Heart right ventricle (tissue), 16 donors: ENCODE results near the gene HTR6. TPM values are rescaled to one million over a fixed set of nuclear protein-coding genes. Genes with fewer than 3 reads are reported as not detected.
A peak's percentile ranks its signal among the peaks of the same experiment; 100 is the strongest.

Source experiments
- ATAC-seq, 8 donors: fragments of 200-7000 bp; cut with Tn5 transposase; one replicate each; pipeline ENCODE4 v1.9.1; 2020; ENCODE audit warnings: mild to moderate bottlenecking in 8 of 8, moderate library complexity in 8 of 8, moderate number of reproducible peaks in 1 of 8
- DNase-seq, 2 donors: peaks; one replicate each; pipeline ENCODE4 v3.0.0-alpha.2; 2020
- H3K27ac ChIP-seq, 10 donors: fragments of 200-600 bp; sonication (generic) in 2 of 10; one replicate each; pipeline versions ENCODE4 v1.5.0 to v1.8.0; 2020 to 2022; ENCODE audit warnings: mild to moderate bottlenecking in 3 of 10
- H3K27me3 ChIP-seq, 7 donors: fragments of 200-600 bp; one replicate each; pipeline ENCODE4 v1.8.0; 2021 to 2022; ENCODE audit warnings: mild to moderate bottlenecking in 2 of 7
- H3K36me3 ChIP-seq, 9 donors: fragments of 200-600 bp; sonication (generic) in 1 of 9; one replicate each; pipeline versions ENCODE4 v1.5.0 to v1.8.0; 2020 to 2022; ENCODE audit warnings: mild to moderate bottlenecking in 2 of 9
- H3K4me1 ChIP-seq, 9 donors: fragments of 200-600 bp; sonication (generic) in 1 of 9; one replicate each; pipeline versions ENCODE4 v1.5.0 to v1.8.0; 2020 to 2022; ENCODE audit warnings: mild to moderate bottlenecking in 4 of 9
- H3K4me3 ChIP-seq, 10 donors: fragments of 200-600 bp; sonication (generic) in 2 of 10; one replicate each; pipeline versions ENCODE4 v1.5.0 to v1.8.0; 2020 to 2022; ENCODE audit warnings: mild to moderate bottlenecking in 7 of 10, moderate library complexity in 2 of 10
- H3K9me3 ChIP-seq, 11 donors: fragments of 200-600 bp in 10 of 11; sonication (generic) in 2 of 11; one replicate each; pipeline versions ENCODE4 v1.5.0 to v1.8.0; 2013 to 2022; ENCODE audit warnings: mild to moderate bottlenecking in 2 of 11, control low read depth in 1 of 11, moderate library complexity in 1 of 11
- WGBS, 2 donors: extraction: QIAGEN DNeasy Blood & Tissue Kit; methylation state at CpG; one replicate each; pipeline ENCODE4 v1.1.7; 2013; ENCODE audit warnings: inconsistent platforms in 1 of 2; 5-methylcytosine and 5-hydroxymethylcytosine counted together
- intact Hi-C, 10 donors: fragments of 100-400 bp; cut with DNase I; formaldehyde crosslinking; loops; one replicate each; pipeline versions ENCODE4 v1.11.1 to v1.14.2; 2022
- polyA plus RNA-seq, 2 donors: library from polyadenylated mRNA; stranded (reverse); fragments of 200-250 nt; gene quantifications; one replicate each; pipeline ENCODE4 v1.2.3, GENCODE V29; 2013
- total RNA-seq, 10 donors: library from RNA; stranded (reverse); fragmentation: NEBNext Ultra II Directional in 3 of 10; extraction: Animal tissue kit (Norgen Biotek cat#: 25700) in 3 of 10; gene quantifications; one replicate each; pipeline versions ENCODE4 v1.2.1 to v1.2.4, GENCODE V29; 2021 to 2023
- TF ChIP-seq, protein P1 (sequence below), 9 donors: fragments of 200-600 bp; sonication (generic) in 2 of 9; IDR thresholded peaks; one replicate each; pipeline versions ENCODE4 v1.5.0 to v1.8.0; 2021 to 2022; ENCODE audit warnings: antibody characterized with exemption in 9 of 9, mild to moderate bottlenecking in 5 of 9, moderate library complexity in 1 of 9
- donor health status: Arrhythmogenic right ventricular cardiomyopathy.
- donor health status: ischemic (EF 13 %, LVEDD 7.1; RV severe dilation, severe dysfunction).
- donor health status: healthy with polysubstance abuse.
- donor health status: DM: no; HTN: yes; CAD: no.
- donor health status: DM: no; HTN: no; CAD: no.
- donor health status: ischemic (EF 25% LVEDD 6.9; RV normal size, moderate dysfunction).
- donor health status: ischemic (EF 25% LVEDD 5.7; RV mildly dilated, moderate dysfunction).
- donor health status: healthy.
- donor health status: DM: yes; HTN: yes; CAD: no.
- donor health status: Ischemic cardiomyopathy.
- donor health status: ischemic (EF 35%, LVEDD 5.7; RV mildly dilated, moderate dysfunction).
- donor health status: nonischemic (EF 11% LVEDD 7.7; RV severe dilation, severe dysfunction).
- donor health status: DM: yes; HTN: yes; CAD: no.
- donor health status: PGD.
- donor health status: ischemic (EF 29% LVEDD 5.4; RV normal size, mild dysfunction).
- donor health status: nonischemic (EF 23%, LVEDD 6.1; RV moderate dilation, normal function).

HTR6 gene
- total and polyA plus RNA-seq, 12 donors = not detected

DNA sequence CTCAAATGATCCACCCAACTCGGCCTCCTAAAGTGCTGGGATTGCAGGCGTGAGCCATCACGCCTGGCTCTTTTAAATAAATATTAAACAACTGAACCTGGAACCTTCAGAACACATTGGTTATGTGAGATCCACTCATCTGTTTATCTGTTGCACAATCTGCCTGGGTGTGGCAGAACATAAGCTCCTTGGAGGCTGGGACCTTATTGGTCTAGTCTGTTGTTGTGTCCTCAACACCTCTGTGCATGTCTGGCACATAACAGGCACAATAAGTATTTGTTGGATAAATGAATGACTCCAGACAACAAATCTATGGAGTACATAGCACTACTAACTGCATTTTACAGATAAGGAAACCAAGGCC, 24.7 kb upstream of the HTR6 start:
- 92 to 95% methylated on average over 3 of the region's 3 CpGs for WGBS, 2 donors
- H3K36me3 ChIP-seq = no peaks in the 10 kb centered on the region
- ATAC-seq = no peak
- no peaks in the 10 kb centered on the region for H3K9me3 ChIP-seq
- H3K4me1 ChIP-seq = peaks cover 0 to 21% (median 12%) of the 10 kb centered on the region in 9 donors
- no peak overlapping the region for H3K27ac ChIP-seq
- H3K27me3 ChIP-seq = peaks cover 0 to 23% (median 0%) of the 10 kb centered on the region in 7 donors
- intact Hi-C loops = loop anchor here in 6 of 10 donors (5.0 to 10.0 kb wide), 4 partner anchors 33 to 155 kb away; partner anchors contain the start of gene CAPZB (in 3 of the 6)
- H3K4me3 ChIP-seq = no peak overlapping the region
- DNase-seq = no peak
- TF ChIP-seq, protein P1, sequence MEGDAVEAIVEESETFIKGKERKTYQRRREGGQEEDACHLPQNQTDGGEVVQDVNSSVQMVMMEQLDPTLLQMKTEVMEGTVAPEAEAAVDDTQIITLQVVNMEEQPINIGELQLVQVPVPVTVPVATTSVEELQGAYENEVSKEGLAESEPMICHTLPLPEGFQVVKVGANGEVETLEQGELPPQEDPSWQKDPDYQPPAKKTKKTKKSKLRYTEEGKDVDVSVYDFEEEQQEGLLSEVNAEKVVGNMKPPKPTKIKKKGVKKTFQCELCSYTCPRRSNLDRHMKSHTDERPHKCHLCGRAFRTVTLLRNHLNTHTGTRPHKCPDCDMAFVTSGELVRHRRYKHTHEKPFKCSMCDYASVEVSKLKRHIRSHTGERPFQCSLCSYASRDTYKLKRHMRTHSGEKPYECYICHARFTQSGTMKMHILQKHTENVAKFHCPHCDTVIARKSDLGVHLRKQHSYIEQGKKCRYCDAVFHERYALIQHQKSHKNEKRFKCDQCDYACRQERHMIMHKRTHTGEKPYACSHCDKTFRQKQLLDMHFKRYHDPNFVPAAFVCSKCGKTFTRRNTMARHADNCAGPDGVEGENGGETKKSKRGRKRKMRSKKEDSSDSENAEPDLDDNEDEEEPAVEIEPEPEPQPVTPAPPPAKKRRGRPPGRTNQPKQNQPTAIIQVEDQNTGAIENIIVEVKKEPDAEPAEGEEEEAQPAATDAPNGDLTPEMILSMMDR (IDR thresholded peaks at IDR 0.05) = no peak

DNA sequence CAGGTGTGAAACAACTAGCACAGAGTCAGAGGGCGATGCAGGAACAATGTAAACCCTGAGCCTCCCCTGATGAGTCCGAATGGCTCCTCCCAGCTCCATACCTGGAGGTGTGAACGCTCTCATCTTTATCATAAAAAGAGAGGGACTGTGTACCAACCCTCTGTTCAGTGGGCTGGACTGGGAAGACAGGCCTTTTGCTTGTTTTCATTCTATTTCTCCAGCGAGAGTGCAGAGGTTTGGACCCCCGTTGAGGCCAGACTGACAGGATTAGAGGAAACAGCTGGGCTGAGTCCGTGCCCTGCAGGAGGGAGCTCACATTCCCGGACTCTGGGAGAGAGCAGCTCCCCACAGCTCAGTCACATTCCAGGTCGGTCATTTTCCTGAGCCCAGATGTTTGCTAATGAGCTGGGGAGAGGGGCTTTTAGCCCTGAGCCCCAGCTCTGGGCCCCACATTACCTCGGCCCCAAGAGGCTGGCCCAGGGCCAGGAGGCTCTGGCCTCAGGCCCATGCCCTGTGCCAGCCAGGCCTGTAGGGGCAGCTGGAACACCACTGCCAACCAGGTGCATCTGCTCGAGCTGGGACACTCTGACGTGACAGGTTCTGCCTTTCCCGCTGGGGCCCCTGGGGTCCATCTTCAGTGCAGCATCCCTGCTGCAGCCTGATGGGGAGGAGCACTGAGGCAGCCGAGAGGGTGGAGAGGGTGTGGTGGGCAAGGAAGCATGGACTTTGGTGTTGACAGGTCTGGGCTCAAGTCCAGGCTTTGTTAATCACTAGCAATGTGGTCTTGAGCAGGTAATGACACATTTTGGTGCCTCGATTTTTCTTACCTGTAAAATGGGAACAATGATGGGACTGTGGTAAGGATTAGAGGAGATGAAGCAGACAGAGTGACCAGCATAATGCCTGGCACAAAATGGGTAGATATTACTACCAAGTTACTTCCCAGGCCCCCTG, 24.0 kb upstream of the HTR6 start:
- TF ChIP-seq, protein P1 (IDR thresholded peaks at IDR 0.05) = no peak
- Histone ChIP-seq H3K4me3 (no peak overlapping the region), H3K27ac (no peak overlapping the region), H3K36me3 (no peaks in the 10 kb centered on the region), H3K9me3 (no peaks in the 10 kb centered on the region), H3K27me3 (peaks cover 0 to 28% (median 0%) of the 10 kb centered on the region in 7 donors), H3K4me1 (peaks cover 0 to 27% (median 12%) of the 10 kb centered on the region in 9 donors)
- ATAC-seq (no peak), DNase-seq (no peak)
- 37 to 46% methylated on average over 14 of the region's 14 CpGs for WGBS, 2 donors
- intact Hi-C loops = loop anchor here in 6 of 10 donors (5.0 to 10.0 kb wide), 4 partner anchors 33 to 156 kb away; partner anchors contain the start of gene CAPZB (in 3 of the 6)

DNA sequence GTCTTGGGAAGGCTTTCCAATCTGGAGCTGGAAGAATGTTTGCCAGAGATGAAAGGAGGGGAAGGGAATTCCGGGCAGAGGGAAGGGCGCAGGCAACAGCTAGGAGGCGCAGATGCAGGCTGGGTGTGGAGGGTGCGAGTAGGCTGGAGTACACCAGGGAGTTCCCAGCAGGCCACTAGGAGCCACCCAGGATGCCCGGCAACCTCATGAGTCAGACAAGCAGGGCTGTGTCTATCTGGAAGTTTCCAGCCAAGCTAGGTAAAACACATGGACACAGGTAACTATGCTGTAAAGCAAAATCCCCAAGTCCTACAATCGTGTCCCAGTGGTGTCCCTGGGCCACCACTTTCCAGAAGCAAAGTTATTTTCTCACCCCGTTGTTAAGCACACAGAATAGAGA, 21.6 kb upstream of the HTR6 start:
- DNase-seq = no peak
- intact Hi-C loops = loop anchor here in 6 of 10 donors (2.0 to 10.0 kb wide), 5 partner anchors 36 to 158 kb away; partner anchors contain the start of gene CAPZB (in 3 of the 6)
- 47 to 48% methylated on average over 7 of the region's 7 CpGs for WGBS, 2 donors

More for the DNA sequence above, 21.6 kb upstream of the HTR6 start:
- peak overlapping the region in 9 of 10 donors; percentile 54 to 86 (median 64) for H3K4me3 ChIP-seq
- TF ChIP-seq, protein P1 (IDR thresholded peaks at IDR 0.05) = no peak
- no peaks in the 10 kb centered on the region for H3K9me3 ChIP-seq
- no peak for ATAC-seq
- H3K36me3 ChIP-seq = no peaks in the 10 kb centered on the region
- H3K27me3 ChIP-seq = peaks cover 0 to 42% (median 0%) of the 10 kb centered on the region in 7 donors
- H3K4me1 ChIP-seq = peaks cover 2 to 51% (median 34%) of the 10 kb centered on the region in 9 donors
- peak overlapping the region; percentile 78 to 96 (median 92) for H3K27ac ChIP-seq
